ENCODE measurements around the gene COCH.

Gene COCH

GRCh38 chr14:30874120-30874998, at the start of gene COCH:
COCH (plus strand) TSS chr14:30874559; CDS start chr14:30874939, 380 bp downstream.
- DNase-seq, result no peak

GRCh38 chr14:30826070-30826469, 48.3 kb upstream of the COCH start:
- DNase-seq, result no peak

DNA sequence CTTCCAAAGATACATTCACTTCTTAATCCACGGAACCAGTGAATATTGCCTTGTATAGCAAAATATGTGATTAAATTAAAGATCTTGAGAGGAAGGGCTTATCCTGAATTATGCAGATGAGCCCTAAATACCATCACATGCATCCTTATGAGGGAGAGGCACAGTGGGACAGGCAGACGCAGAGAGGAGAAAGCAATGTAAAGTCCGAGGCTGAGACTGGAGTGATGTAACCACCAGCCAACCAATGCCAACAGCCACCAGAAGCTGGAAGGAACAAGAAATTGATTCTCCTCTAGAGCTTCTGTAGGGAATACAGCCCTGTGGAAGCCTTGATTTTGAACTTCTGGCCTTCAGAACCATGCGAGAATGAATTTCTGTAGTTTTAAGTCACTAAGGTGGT, 44.5 kb upstream of the COCH start:
- DNase-seq, result no peak

GRCh38 chr14:30834353-30834752, 40.0 kb upstream of the COCH start:
- no peak for DNase-seq

- no peak for DNase-seq
Measured at GRCh38 chr14:30838351-30838750, 36.0 kb upstream of the COCH start.

GRCh38 chr14:30840086-30840779, 34.1 kb upstream of the COCH start:
- DNase-seq, result no peak

GRCh38 chr14:30842431-30842830, 31.9 kb upstream of the COCH start:
- DNase-seq, result no peak

- DNase-seq, result no peak
Measured at GRCh38 chr14:30848449-30849240, 25.7 kb upstream of the COCH start.

- DNase-seq, result no peak
Measured at GRCh38 chr14:30849354-30849753, 25.0 kb upstream of the COCH start.

DNA sequence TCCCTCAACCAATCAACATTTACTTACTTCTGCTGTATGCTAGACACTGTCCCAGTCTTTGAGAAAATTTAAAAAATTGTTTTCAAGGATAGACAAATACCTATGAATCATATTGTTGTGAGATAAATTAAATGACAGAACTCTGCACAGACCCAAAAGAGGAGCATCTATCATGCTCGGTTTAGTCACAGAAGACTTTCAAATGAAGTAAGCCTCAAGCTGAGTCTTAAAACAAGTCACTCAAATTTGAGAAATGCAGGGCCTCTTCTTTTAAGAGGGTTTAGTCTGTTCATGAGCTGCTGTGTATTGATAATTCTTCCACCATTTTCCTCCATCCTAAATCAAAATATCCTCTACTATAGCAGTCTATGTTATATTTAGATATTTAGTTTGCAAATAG, 24.4 kb upstream of the COCH start:
- DNase-seq, result no peak

DNA sequence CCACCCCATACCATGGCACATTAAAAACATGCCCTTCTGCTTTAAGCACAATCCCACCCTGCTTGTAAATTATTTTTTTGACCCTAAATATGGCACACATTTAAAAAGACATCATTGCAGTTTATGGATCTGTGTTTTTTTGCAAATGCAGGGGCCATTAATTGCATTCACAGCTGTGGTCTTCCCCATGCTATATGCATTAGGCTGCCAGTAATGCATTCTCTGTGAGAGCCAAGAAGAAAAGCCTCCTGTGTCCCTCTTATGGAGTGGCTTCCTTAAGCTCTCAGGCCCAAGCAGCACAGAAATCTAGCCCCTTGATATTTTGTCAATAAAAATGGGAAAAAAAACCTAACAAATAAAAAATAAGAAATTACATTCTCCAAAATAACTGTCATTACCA, 20.4 kb upstream of the COCH start:
- no peak for DNase-seq

GRCh38 chr14:30854492-30854891, 19.9 kb upstream of the COCH start:
- no peak for DNase-seq

GRCh38 chr14:30855345-30856037, 18.9 kb upstream of the COCH start:
- DNase-seq, result no peak

- no peak for DNase-seq
Measured at GRCh38 chr14:30861200-30861599, 13.2 kb upstream of the COCH start.

- no peak for DNase-seq
Measured at GRCh38 chr14:30864934-30865333, 9.4 kb upstream of the COCH start.

GRCh38 chr14:30868736-30869135, 5.6 kb upstream of the COCH start:
- no peak for DNase-seq

- DNase-seq, result no peak
Measured at GRCh38 chr14:30869551-30870155, 4.7 kb upstream of the COCH start.

- DNase-seq, result no peak
Measured at GRCh38 chr14:30872602-30873001, 1.8 kb upstream of the COCH start.

DNA sequence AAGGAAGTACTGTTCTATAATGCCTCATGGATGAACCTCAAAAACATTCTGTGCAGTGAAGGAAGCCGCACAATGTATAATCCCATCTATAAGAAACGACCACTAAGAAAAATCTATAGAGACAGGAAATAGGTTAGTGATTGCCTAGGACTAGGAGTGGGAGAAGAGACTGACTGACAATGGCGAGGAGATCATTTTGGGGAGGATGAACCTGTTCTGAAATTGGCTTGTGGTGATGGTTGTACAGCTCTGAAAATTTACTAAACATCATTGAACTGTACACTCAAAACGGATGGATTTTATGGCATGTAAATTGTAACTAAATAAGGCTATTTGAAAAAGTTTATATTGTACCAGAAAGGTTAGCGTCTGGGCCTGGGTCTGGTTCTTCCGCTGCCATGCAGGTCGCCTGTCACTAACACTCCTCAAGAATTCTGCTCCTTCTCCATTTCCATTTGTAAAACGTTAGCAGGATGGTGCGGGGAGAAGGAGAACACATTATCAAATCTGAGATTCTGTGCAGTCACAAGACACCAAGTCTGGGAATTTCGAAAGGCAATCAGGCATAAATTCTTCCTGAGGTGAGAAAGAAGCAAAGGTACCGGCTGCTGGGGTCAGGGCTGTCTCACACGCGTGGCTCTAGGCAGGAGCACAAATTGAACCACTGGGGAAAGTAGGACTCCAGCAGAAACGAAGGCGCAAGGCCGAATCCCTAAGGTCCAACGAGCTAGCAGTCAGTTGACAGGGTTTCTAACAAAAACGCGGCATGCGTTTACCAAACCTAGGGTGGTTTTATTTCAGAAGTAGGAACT, 845 bp upstream of the COCH start:
- DNase-seq, result no peak

DNA sequence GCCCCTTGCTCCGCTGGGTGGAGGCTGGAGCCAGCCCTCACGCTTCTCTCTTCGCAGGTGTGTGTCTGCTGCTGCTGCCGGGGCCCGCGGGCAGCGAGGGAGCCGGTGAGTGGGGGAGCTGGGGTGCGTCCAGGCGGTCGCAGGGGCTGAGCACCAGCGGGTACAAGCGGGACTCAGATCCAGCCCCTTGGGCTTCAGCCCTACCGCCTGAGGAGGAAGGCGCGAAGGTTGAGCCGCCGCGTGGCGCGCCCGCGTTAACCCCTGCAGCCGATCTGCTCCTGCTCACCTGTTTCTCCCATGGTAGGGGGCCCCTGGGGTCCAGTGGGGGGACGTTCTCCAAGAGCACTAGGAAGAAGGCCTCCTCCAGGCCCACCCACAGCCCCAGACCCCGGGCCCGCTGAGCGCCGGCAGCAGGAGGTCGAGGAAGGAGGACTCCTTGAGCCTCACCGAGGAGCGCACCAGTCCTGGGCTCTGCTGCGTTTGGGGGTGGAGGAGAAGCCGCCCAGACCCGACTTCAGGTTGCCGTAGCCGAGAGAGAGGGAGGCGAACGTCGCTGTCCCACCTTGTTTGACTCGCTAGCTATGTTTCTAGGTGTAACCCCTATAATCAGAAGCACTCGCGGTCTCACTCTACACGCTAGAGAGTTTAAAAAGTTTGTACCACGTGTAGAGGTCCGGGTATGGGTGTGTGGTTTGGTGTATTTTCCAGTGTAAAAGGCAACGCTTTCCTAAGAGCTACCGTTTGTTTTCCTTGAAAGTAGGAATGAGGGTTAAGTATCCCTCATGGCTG, 834 bp downstream of the COCH start:
- no peak for DNase-seq

DNA sequence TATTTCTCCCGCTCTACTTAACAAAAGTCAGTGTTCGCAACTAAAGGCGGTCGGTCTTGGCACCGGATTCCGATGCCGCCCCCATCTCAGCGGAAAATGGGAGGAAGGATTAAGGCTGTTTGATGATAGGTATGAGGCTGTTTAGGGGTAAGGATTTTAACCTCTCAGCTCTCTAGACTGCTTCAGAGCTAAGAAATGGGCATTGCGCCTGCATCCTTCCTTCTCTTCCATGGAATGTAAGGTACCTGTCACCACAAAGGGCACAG, 1.4 kb downstream of the COCH start:
- no peak for DNase-seq
